Activated B cell treated with CpG ODN at 0.5 μM for 24 hours (primary cell): Measurements from ENCODE around the gene ZNF597. TPM values are rescaled to one million over a fixed set of nuclear protein-coding genes. Genes with fewer than 3 reads are reported as not detected.
"Not testable (repeated sequence)": the region's sequence is repeated elsewhere in the genome, so short reads cannot be mapped to it uniquely, and the experiment has no call there.

ENCODE experiments used
- ATAC-seq: fragments of 200-7000 bp; cut with Tn5 transposase; one replicate; pipeline ENCODE4 v1.10.0; 2021; ENCODE audit warnings: low read depth, mild to moderate bottlenecking, moderate library complexity
- CTCF ChIA-PET: fragments of 350-600 bp; sonication (Branson Sonifier 250); formaldehyde crosslinking; loops from one replicate; lab custom pipeline; 2021; ENCODE audit warnings: antibody characterized with exemption; lab: Charles Lee
- POLR2A ChIA-PET: fragments of 350-600 bp; sonication (Branson Sonifier 250); formaldehyde crosslinking; loops from one replicate; lab custom pipeline; 2021; ENCODE audit warnings: antibody characterized with exemption; lab: Charles Lee
- DNase-seq: peaks from one replicate; pipeline ENCODE4 v3.0.0; 2022
- H3K27ac Mint-ChIP-seq: one replicate; pipeline ENCODE4 v1.8.0; 2020; ENCODE audit warnings: mixed read lengths
- H3K27me3 Mint-ChIP-seq: one replicate; pipeline ENCODE4 v1.8.0; 2021; ENCODE audit warnings: mixed read lengths
- H3K36me3 Mint-ChIP-seq: one replicate; pipeline ENCODE4 v1.8.0; 2021; ENCODE audit warnings: low read depth, mixed read lengths
- H3K4me1 Mint-ChIP-seq: one replicate; pipeline ENCODE4 v1.8.0; 2021; ENCODE audit warnings: mixed read lengths
- H3K4me3 Mint-ChIP-seq: one replicate; pipeline ENCODE4 v1.8.0; 2020; ENCODE audit warnings: mild to moderate bottlenecking, mixed read lengths
- H3K9me3 Mint-ChIP-seq: one replicate; pipeline ENCODE4 v1.8.0; 2020; ENCODE audit warnings: mixed read lengths
- intact Hi-C: fragments of 100-400 bp; cut with micrococcal nuclease; formaldehyde crosslinking; loops from one replicate; pipeline ENCODE4 v1.15.1; 2024
- total RNA-seq: library from RNA; stranded (reverse); gene quantifications from 2 replicates; pipeline ENCODE4 v1.2.3, GENCODE V29; 2022
- TF ChIP-seq, protein P1 (sequence below): fragments of 200-600 bp; IDR thresholded peaks from one replicate; pipeline ENCODE4 v1.8.0; 2022; ENCODE audit warnings: antibody characterized with exemption, mild to moderate bottlenecking

The ZNF597 gene
- total RNA-seq, 1 donor from 2014 or later = 4.2 TPM

DNA sequence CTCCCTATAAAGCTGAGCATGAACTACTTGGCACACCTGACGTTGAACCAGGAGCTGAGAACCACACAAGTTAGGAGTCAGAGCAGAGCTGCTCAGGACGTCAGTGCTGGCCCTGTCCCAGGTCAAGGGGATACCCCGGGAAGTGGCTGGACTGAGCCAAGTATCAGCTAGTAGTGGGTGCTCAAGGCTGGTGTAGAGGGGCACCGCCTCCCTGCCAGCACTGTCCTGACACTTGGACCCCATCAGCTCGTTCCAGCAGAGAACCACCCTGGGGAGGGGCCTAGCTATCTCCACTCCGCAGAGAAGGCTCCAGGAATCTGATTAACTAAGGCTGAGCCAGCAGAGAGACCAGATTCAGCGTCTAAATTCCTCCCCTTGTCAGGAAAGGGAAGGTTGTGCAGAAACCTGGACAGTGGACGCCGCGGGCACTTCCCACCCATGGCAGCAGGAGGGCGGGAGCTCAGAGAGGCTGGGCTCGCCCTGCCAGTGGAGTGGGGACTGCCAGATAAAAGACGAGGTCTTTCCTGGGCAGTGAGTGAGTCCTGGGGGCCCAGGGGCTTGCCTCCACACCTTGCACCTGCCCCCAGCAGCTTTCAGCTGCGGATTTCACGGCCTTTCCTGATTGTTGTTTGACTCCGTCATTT is 31.0 kb upstream of the ZNF597 start:
- POLR2A ChIA-PET = no interaction called here

DNA sequence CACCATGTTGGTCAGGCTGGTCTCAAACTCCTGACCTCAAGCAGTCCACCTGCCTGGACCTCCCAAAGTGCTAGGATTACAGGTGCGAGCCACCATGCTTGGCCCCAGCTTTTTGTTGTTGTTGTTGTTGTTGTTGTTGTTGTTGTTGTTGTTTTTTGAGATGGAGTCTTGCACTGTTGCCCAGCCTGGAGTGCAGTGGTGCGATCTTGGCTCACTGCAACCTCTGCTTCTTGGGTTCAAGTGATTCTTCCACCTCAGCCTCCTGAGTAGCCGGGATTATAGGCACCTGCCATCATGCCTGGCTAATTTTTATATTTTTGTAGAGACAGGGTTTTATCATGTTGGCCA is 30.3 kb upstream of the ZNF597 start:
- DNase-seq, ATAC-seq, POLR2A ChIA-PET, H3K4me1 Mint-ChIP-seq, H3K27ac Mint-ChIP-seq, intact Hi-C loops, H3K27me3 Mint-ChIP-seq, H3K4me3 Mint-ChIP-seq, H3K9me3 Mint-ChIP-seq, CTCF ChIA-PET: not testable (repeated sequence)
- peaks cover 27% of the 10 kb centered on the region for H3K36me3 Mint-ChIP-seq

More for the DNA sequence above, 31.0 kb upstream of the ZNF597 start:
- intact Hi-C loops = no loop called here
- peaks cover 33% of the 10 kb centered on the region for H3K36me3 Mint-ChIP-seq
- H3K4me1 Mint-ChIP-seq = peaks cover 8% of the 10 kb centered on the region
- ATAC-seq (no peak), DNase-seq (no peak)
- no peak overlapping the region for H3K4me3 Mint-ChIP-seq
- CTCF ChIA-PET = no interaction called here
- TF ChIP-seq, protein P1, sequence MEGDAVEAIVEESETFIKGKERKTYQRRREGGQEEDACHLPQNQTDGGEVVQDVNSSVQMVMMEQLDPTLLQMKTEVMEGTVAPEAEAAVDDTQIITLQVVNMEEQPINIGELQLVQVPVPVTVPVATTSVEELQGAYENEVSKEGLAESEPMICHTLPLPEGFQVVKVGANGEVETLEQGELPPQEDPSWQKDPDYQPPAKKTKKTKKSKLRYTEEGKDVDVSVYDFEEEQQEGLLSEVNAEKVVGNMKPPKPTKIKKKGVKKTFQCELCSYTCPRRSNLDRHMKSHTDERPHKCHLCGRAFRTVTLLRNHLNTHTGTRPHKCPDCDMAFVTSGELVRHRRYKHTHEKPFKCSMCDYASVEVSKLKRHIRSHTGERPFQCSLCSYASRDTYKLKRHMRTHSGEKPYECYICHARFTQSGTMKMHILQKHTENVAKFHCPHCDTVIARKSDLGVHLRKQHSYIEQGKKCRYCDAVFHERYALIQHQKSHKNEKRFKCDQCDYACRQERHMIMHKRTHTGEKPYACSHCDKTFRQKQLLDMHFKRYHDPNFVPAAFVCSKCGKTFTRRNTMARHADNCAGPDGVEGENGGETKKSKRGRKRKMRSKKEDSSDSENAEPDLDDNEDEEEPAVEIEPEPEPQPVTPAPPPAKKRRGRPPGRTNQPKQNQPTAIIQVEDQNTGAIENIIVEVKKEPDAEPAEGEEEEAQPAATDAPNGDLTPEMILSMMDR = no peak
- H3K27me3 Mint-ChIP-seq = no peaks in the 10 kb centered on the region
- no peak overlapping the region for H3K27ac Mint-ChIP-seq
- peaks cover 4% of the 10 kb centered on the region for H3K9me3 Mint-ChIP-seq

DNA sequence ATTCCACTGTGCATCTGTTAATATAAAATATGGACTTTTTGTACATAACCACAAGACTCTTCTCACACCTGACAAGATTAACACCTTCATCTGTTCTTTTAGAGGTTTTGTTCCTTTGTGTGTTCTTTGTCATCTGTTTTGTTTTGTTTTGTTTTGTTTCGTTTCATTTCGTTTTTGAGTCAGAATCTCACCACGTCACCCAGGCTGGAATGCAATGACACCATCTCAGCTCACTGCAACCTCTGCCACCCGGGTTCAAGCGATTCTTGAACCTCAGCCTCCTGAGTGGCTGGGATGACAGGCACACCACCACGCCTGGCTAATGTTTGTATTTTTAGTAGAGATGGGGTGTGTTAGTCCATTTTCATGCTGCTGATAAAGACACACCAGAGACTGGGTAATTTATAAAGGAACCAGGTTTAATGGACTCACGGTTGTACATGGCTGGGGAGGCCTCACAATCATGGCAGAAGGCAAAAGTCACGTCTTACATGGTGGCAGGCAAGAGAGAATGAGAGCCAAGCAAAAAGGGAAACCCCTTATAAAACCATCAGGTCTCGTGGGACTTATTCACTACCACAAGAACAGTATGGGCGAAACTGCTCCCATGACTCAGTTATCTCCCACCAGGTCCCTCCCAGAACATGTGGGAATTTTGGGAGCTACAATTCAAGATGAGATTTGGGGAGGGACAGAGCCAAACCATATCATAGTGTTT is 29.7 kb upstream of the ZNF597 start:
- TF ChIP-seq, protein P1 = no peak
- ATAC-seq = no peak
- Mint-ChIP-seq H3K36me3 (peaks cover 27% of the 10 kb centered on the region), H3K27me3 (no peaks in the 10 kb centered on the region), H3K4me3 (no peak overlapping the region), H3K9me3 (peaks cover 4% of the 10 kb centered on the region), H3K27ac (no peak overlapping the region), H3K4me1 (peaks cover 13% of the 10 kb centered on the region)
- ChIA-PET POLR2A (no interaction called here), CTCF (no interaction called here)
- intact Hi-C loops = no loop called here
- no peak for DNase-seq

DNA sequence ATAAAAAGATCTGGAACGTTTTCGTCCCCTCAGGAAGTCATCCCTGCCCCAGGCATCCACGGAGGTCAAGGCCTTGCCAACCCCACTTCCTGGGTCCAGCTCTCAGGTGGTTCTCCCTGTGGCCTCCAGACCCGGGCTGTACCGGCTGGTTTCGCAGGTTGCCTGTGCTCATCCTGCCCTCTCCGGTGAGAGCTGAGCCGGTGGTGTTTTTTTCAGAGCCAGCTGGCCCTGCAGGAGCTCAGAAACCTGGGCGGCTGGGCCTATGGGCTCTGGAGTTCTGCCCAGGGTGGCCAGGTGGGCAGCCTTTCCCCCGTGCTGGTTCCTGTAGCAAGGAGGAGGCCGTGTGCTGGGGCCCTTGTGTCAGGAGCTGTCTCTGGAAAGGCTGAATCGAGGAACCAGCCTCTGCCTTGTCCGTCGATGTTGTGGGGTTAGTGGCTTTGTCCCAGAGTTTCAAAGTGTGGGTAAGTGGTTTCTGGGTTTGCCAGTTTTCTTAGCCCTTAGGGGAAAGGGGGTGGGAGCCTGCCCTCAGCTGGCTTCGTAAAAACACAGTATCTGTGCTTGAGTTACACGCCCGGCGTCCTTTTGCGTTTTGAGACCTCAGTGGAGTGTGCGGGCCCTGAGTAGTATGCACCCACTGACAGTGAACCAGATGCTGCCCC is 28.3 kb upstream of the ZNF597 start:
- no peak for ATAC-seq
- H3K27ac Mint-ChIP-seq = no peak overlapping the region
- TF ChIP-seq, protein P1 = no peak

DNA sequence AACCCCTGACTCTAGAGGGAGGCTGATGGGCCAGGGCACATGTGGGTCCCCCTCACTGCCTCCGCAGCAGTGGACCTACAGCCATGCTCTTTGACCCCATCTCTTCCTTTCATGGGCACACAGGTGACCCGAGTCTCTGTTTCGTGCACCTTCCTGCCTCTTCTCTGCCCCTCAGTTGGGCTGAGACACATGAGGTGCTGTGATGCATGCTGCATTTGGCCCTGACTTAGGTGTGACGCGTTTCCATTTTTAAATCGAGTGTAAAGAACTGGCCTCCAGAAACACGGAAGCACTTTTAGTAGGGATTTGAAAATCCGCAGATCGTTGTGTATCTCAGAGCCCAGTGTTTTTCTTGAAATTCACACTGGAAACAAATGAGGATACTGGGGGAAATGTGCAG is 27.4 kb upstream of the ZNF597 start:
- DNase-seq (no peak), ATAC-seq (no peak)
- Mint-ChIP-seq H3K36me3 (peaks cover 44% of the 10 kb centered on the region), H3K27ac (no peak overlapping the region), H3K9me3 (peaks cover 4% of the 10 kb centered on the region), H3K27me3 (no peaks in the 10 kb centered on the region), H3K4me3 (no peak overlapping the region), H3K4me1 (peaks cover 30% of the 10 kb centered on the region)
- POLR2A ChIA-PET = no interaction called here
- intact Hi-C loops = no loop called here
- CTCF ChIA-PET = no interaction called here
- TF ChIP-seq, protein P1 = no peak

More for the DNA sequence above, 28.3 kb upstream of the ZNF597 start:
- H3K27me3 Mint-ChIP-seq = no peaks in the 10 kb centered on the region
- H3K4me1 Mint-ChIP-seq = peaks cover 27% of the 10 kb centered on the region
- ChIA-PET CTCF (no interaction called here), POLR2A (no interaction called here)
- intact Hi-C loops = no loop called here
- H3K9me3 Mint-ChIP-seq = peaks cover 4% of the 10 kb centered on the region
- DNase-seq = no peak
- H3K4me3 Mint-ChIP-seq = no peak overlapping the region
- peaks cover 37% of the 10 kb centered on the region for H3K36me3 Mint-ChIP-seq
